Measurements from ENCODE around the gene SLC24A1.

DNA sequence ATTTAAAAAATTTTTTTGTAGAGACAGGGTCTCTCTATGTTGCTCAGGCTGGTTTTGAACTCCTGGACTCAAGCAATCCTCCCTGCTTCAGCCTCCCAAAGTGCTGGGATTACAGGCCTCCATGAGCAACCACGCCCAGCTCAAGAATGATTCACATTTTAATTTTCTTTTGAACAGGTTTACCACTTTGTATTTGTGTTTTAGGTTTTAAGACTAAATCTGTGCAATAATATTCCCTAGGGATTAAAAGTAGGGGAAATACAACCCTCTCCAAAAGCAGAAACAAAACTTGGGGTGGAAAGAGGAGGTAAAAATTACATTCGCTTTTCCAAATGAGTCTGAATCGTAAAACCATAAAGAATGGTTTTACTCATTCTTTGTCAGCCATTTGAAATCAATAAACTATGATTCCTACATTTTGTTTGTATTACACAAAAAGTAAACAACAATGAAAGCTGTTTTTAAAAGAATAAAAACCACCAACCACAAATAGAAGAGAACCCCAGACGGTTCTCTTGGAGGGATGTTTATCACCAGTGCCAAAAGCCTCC lies 37.8 kb downstream of the SLC24A1 start:
- TF ChIP-seq, protein P1, sequence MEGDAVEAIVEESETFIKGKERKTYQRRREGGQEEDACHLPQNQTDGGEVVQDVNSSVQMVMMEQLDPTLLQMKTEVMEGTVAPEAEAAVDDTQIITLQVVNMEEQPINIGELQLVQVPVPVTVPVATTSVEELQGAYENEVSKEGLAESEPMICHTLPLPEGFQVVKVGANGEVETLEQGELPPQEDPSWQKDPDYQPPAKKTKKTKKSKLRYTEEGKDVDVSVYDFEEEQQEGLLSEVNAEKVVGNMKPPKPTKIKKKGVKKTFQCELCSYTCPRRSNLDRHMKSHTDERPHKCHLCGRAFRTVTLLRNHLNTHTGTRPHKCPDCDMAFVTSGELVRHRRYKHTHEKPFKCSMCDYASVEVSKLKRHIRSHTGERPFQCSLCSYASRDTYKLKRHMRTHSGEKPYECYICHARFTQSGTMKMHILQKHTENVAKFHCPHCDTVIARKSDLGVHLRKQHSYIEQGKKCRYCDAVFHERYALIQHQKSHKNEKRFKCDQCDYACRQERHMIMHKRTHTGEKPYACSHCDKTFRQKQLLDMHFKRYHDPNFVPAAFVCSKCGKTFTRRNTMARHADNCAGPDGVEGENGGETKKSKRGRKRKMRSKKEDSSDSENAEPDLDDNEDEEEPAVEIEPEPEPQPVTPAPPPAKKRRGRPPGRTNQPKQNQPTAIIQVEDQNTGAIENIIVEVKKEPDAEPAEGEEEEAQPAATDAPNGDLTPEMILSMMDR (IDR thresholded peaks at IDR 0.05; ENCODE audit: low read length) = no peak
- TF ChIP-seq EZH2 (IDR thresholded peaks at IDR 0.05; ENCODE audit: borderline replicate concordance, low read length) = no peak
